Omental fat pad (tissue), 4 donors: ENCODE measurements around the gene ACTRT3. TPM values are rescaled to one million over a fixed set of nuclear protein-coding genes. Genes with fewer than 3 reads are reported as not detected.

Experiments
- small RNA-seq: library from RNA; depleted of rRNA; stranded (forward); fragments of <200 nt; gene quantifications from one replicate; pipeline ENCODE3, GENCODE V24; 2016
- total RNA-seq, 4 donors: library from RNA; depleted of rRNA; stranded (reverse); fragments of >200 nt; gene quantifications; one replicate each; pipeline ENCODE4 v1.1.0, GENCODE V29; 2016

ACTRT3 gene
- total RNA-seq, 4 donors from 2014 or later = 2.3 to 4.8 (median 2.8) TPM

Small RNA genes within 50 kb of the gene (small RNA-seq; reads per million reads assigned to genes)
- not detected for gene RNU6-637P

Other genes starting within 250 kb of the ACTRT3 start
- 10 to 100 TPM in 3 of 4 donors, 1 to 10 TPM in 1; 5.9 to 66.2 (median 18.9) TPM for gene MECOM, start 105.8 kb downstream of the ACTRT3 start, total RNA-seq
- gene TERC, start 4.5 kb downstream of the ACTRT3 start, total RNA-seq = 100 to 1,000 TPM in 3 of 4 donors, 10 to 100 TPM in 1; 54.1 to 206 (median 162) TPM
- gene MYNN, start 3.8 kb upstream of the ACTRT3 start, total RNA-seq = 10 to 100 TPM; 12.2 to 19.5 (median 15.7) TPM
- under 1 TPM in 1 of 4 donors, not detected in 3; 0.25 TPM for gene LRRIQ4, start 43.3 kb upstream of the ACTRT3 start, total RNA-seq
- 10 to 100 TPM in 1 of 4 donors, 1 to 10 TPM in 3; 1.9 to 14.8 (median 2.7) TPM for gene LRRC34, start 43.3 kb upstream of the ACTRT3 start, total RNA-seq
- gene LRRC31, start 100.4 kb upstream of the ACTRT3 start, total RNA-seq = not detected
- gene SAMD7, start 142.0 kb upstream of the ACTRT3 start, total RNA-seq = not detected
- gene SEC62, start 197.2 kb upstream of the ACTRT3 start, total RNA-seq = 10 to 100 TPM; 56.0 to 71.5 (median 67.2) TPM